ENCODE data around the gene SLC1A2. TPM values are rescaled to one million over a fixed set of nuclear protein-coding genes. Genes with fewer than 3 reads are reported as not detected.

Gene SLC1A2
- total and polyA plus RNA-seq, 2 of the 4 experiments (the other 2 are of a cell fraction): 0.15 to 0.54 TPM

DNA sequence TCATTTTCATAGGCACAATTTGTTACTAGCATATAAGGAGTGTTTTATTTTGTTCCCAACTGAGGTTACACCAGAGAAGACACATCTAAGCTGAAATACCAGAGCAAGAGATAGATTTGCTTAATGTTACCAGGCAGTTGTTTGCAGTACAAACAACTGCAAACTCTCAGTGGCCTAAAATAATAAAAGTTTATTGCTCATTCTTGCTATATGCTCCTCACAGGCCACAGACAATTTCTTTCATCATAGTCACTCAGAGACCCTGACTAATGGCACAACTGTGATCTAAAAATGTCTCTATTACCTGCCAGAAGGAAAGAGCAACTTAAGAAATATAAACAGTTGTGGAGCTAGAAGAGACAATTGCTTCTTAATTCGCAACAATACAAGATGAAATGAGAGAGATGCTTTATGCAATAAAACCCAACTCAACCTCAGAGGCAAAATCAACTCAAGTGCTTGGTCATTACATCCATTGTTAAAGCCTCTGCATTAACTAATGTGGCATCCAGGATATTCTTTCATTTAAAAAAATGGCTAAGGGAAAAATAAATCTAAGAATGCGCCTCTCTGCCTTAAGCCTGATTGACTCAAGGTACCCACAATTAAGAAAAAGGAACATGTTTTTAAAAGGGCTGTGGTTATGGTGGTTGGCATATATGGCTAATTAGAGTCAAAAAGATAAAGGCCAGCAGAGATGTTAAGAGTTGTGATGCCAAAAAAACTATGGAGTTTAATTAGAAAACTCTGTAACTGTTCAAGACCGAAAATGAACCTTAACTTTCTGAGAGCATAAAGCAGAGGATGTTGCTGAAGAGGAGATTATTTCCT, 176.7 kb downstream of the SLC1A2 start:
- H3K36me3 ChIP-seq (ENCODE audit: control insufficient read depth, insufficient read depth, low read length): no peaks in the 10 kb centered on the region
- H3K23ac ChIP-seq (ENCODE audit: low read depth, low read length): peak overlapping the region; percentile 11; the same call in 1 of the 2 replicates
- H3K9me3 ChIP-seq (ENCODE audit: control insufficient read depth, insufficient read depth, low read length): no peaks in the 10 kb centered on the region
- H4K8ac ChIP-seq (ENCODE audit: low read depth in 2 of 2, low read length in 2 of 2): no peak overlapping the region
- H3K79me1 ChIP-seq (ENCODE audit: low read depth in 1 of 2, low read length in 2 of 2): no peaks in the 10 kb centered on the region
- no peak overlapping the region for H2BK15ac ChIP-seq (ENCODE audit: low read depth, low read length)
- H2AFZ ChIP-seq (replicated peaks; ENCODE audit: low read length, poor library complexity): no peak overlapping the region
- no peaks in the 10 kb centered on the region for H4K20me1 ChIP-seq (ENCODE audit: insufficient read depth, low read length)
- no peak overlapping the region for H2AK9ac ChIP-seq (replicated peaks; ENCODE audit: low read depth, low read length, poor library complexity)
- H3K9ac ChIP-seq (ENCODE audit: low read depth, low read length): no peak overlapping the region
- ChIA-PET CTCF (no interaction called here), POLR2A (ENCODE audit: unreplicated experiment) (no interaction called here)
- no peak overlapping the region for H4K5ac ChIP-seq (ENCODE audit: low read depth, low read length)
- dilution Hi-C loops (cut with HindIII; ENCODE audit: low sequenced_read_pairs, unreplicated experiment): no loop called here
- BruUV-seq (replicated peaks): no TSS peak
- H3K27me3 ChIP-seq (ENCODE audit: control insufficient read depth, insufficient read depth, low read length): no peaks in the 10 kb centered on the region
- ATAC-seq (ENCODE audit: low read depth) (peak; percentile 37), DNase-seq (peak; percentile 37)
- WGBS, 2 experiments (ENCODE audit: extremely low coverage in 2 of 2, insufficient read length in 1 of 2): no CpG with 5 or more reads among the region's 3 CpGs
- peak overlapping the region; percentile 25; the same call in 1 of the 2 replicates for H3K4ac ChIP-seq (ENCODE audit: low read depth, low read length)
- peak overlapping the region; percentile 78 for H2BK5ac ChIP-seq (ENCODE audit: low read depth, low read length, poor library complexity, severe bottlenecking)
- no peak overlapping the region for H3K56ac ChIP-seq (ENCODE audit: extremely low read depth, insufficient read depth, low read length)
- in situ Hi-C loops (cut with MboI; ENCODE audit: low sequenced_read_pairs): no loop called here
- H3K18ac ChIP-seq (ENCODE audit: low read depth, low read length): no peak overlapping the region; the same call in 1 of the 2 replicates
- no peak overlapping the region for H3K4me3 ChIP-seq (ENCODE audit: insufficient read depth, low read depth, low read length)
- H3K9me1 ChIP-seq (ENCODE audit: insufficient read depth, low read length): peaks cover 2% of the 10 kb centered on the region; the same call in 1 of the 2 replicates
- H4K91ac ChIP-seq (ENCODE audit: insufficient read depth, low read depth, low read length): no peak overlapping the region
- TF ChIP-seq CEBPB (IDR thresholded peaks at IDR 0.05; ENCODE audit: low read depth, low read length) (peak; percentile 37; the same call in 1 of the 2 replicates), MAFK (IDR thresholded peaks at IDR 0.05; ENCODE audit: low read depth, low read length) (no peak)
- no peak overlapping the region; the same call in 1 of the 2 replicates for H3K4me2 ChIP-seq (ENCODE audit: low read depth, low read length)
- H3K4me1 ChIP-seq (ENCODE audit: control insufficient read depth, insufficient read depth, low read length): peaks cover 4% of the 10 kb centered on the region
- intact Hi-C loops (cut with micrococcal nuclease): no loop called here
- peak overlapping the region; percentile 20; the same call in 1 of the 2 replicates for H2BK20ac ChIP-seq (ENCODE audit: low read depth, low read length)
- no peak overlapping the region for H3K27ac ChIP-seq (ENCODE audit: insufficient read depth, low read length)
- H2AK5ac ChIP-seq (ENCODE audit: low read depth, low read length): no peak overlapping the region
- H2BK120ac ChIP-seq (ENCODE audit: low read depth, low read length): peak overlapping the region; percentile 19; the same call in 1 of the 2 replicates
- no peak overlapping the region; the same call in 1 of the 2 replicates for H3K14ac ChIP-seq (replicated peaks; ENCODE audit: low read depth, low read length)

All from IMR-90 (cell line).